ENCODE results near the gene OGFOD1.

Gene OGFOD1

GRCh38 chr16:56450986-56451752, at the start of gene OGFOD1, which contains the start of gene NUDT21:
Gene OGFOD1, plus strand, starts transcription at chr16:56451554. Its CDS starts 59 bp downstream, at chr16:56451613.
Gene NUDT21, minus strand, starts transcription at chr16:56451332. Its CDS starts 130 bp downstream, at chr16:56451202.
- in situ Hi-C loops (cut with MboI; ENCODE audit: low sequenced_read_pairs, unreplicated experiment), result no loop called here
- no peak for TF ChIP-seq CTCF (IDR thresholded peaks at IDR 0.05; ENCODE audit: borderline replicate concordance, control extremely low read depth, extremely low read depth, insufficient read depth, missing control alignments)
- peak; percentile 99 for DNase-seq (ENCODE audit: low spot score)

GRCh38 chr16:56405977-56406672, 45.2 kb upstream of the OGFOD1 start:
- in situ Hi-C loops (cut with MboI; ENCODE audit: low sequenced_read_pairs, unreplicated experiment), result no loop called here
- no peak for DNase-seq (ENCODE audit: low spot score)
- no peak for TF ChIP-seq CTCF (IDR thresholded peaks at IDR 0.05; ENCODE audit: borderline replicate concordance, control extremely low read depth, extremely low read depth, insufficient read depth, missing control alignments)

GRCh38 chr16:56408379-56409098, 42.8 kb upstream of the OGFOD1 start:
- in situ Hi-C loops (cut with MboI; ENCODE audit: low sequenced_read_pairs, unreplicated experiment), result no loop called here
- no peak for TF ChIP-seq CTCF (IDR thresholded peaks at IDR 0.05; ENCODE audit: borderline replicate concordance, control extremely low read depth, extremely low read depth, insufficient read depth, missing control alignments)
- DNase-seq (ENCODE audit: low spot score), result no peak

GRCh38 chr16:56409195-56409594, 42.2 kb upstream of the OGFOD1 start:
- DNase-seq (ENCODE audit: low spot score), result no peak
- in situ Hi-C loops (cut with MboI; ENCODE audit: low sequenced_read_pairs, unreplicated experiment), result no loop called here
- TF ChIP-seq CTCF (IDR thresholded peaks at IDR 0.05; ENCODE audit: borderline replicate concordance, control extremely low read depth, extremely low read depth, insufficient read depth, missing control alignments), result no peak

- DNase-seq (ENCODE audit: low spot score), result no peak
- no peak for TF ChIP-seq CTCF (IDR thresholded peaks at IDR 0.05; ENCODE audit: borderline replicate concordance, control extremely low read depth, extremely low read depth, insufficient read depth, missing control alignments)
- in situ Hi-C loops (cut with MboI; ENCODE audit: low sequenced_read_pairs, unreplicated experiment), result no loop called here
Observed at GRCh38 chr16:56411123-56411522, 40.2 kb upstream of the OGFOD1 start.

GRCh38 chr16:56411624-56412023, 39.7 kb upstream of the OGFOD1 start:
- no peak for DNase-seq (ENCODE audit: low spot score)
- in situ Hi-C loops (cut with MboI; ENCODE audit: low sequenced_read_pairs, unreplicated experiment), result no loop called here
- TF ChIP-seq CTCF (IDR thresholded peaks at IDR 0.05; ENCODE audit: borderline replicate concordance, control extremely low read depth, extremely low read depth, insufficient read depth, missing control alignments), result no peak
